H54 (cell line): Measurements from ENCODE around the gene ZNF862.

ENCODE experiments used
- DNase-seq: peaks from one replicate; pipeline ENCODE4 v3.0.0; 2011; ENCODE audit warnings: low spot score, mixed read lengths; ENCODE audit not compliant: insufficient read length
- FAIRE-seq: peaks from 3 replicates; lab custom pipeline; 2011; peaks lifted over from hg19 to GRCh38; lab: Jason Lieb, UNC
- POLR2A ChIP-seq: IDR thresholded peaks from 2 replicates; pipeline ENCODE4 v1.6.1; 2011; ENCODE audit warnings: low read depth, mild to moderate bottlenecking, low read length

Gene ZNF862

GRCh38 chr7:149816267-149816751, 21.9 kb upstream of the ZNF862 start:
- FAIRE-seq (no peak), DNase-seq (no peak)
- TF ChIP-seq POLR2A: no peak

GRCh38 chr7:149816794-149817193, 21.4 kb upstream of the ZNF862 start:
- TF ChIP-seq POLR2A: no peak
- FAIRE-seq: no peak
- DNase-seq: no peak

- no peak for TF ChIP-seq POLR2A
- DNase-seq (no peak), FAIRE-seq (no peak)
Observed at GRCh38 chr7:149817301-149817771, 20.8 kb upstream of the ZNF862 start.

- no peak for TF ChIP-seq POLR2A
- DNase-seq (no peak), FAIRE-seq (no peak)
Observed at GRCh38 chr7:149817836-149818535, 20.2 kb upstream of the ZNF862 start.

DNA sequence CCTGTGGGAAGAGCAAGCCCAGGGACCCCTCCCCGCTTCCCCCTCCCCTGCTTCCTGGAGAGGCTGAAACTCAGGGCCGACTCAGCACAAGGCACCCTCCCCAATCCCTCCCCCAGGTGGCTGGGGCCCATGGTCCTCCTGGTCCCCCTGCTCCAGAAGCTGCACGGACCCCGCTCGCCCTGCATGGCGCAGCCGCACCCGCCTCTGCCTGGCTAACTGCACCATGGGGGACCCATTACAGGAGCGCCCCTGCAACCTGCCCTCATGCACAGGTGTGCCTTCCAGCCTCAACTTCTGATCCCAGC, 19.7 kb upstream of the ZNF862 start:
- DNase-seq (no peak), FAIRE-seq (no peak)
- TF ChIP-seq POLR2A: no peak

DNA sequence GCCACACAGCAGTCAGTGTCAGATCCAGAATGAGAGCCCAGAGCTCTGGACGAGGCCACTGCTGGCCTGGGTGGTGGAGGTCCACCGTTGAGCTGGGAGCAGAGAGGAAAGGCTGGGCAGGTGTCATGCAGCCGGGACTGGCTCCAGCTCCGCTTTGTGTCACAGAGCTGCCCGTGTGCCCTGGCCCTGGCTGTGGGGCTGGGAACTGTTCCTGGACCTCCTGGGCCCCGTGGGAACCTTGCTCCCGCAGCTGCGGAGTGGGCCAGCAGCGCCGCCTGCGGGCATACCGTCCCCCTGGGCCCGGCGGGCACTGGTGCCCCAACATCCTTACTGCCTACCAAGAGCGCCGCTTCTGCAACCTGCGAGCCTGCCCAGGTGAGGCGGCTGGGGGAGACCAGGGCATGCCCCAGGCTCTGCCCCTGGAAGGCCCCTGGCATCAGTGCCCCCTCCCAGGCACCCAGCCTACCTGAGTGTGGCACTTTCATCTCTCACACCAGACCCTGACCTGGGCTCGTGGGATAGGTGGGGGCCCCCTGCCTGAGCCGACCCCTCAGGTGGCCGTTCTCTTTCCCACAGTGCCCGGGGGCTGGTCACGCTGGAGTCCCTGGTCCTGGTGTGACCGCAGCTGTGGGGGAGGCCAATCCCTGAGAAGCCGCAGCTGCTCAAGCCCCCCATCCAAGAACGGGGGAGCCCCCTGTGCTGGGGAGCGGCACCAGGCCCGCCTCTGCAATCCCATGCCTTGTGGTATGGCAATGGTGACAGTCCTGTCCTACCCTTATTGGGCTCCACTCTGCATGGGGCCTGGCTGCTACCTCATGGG, 18.8 kb upstream of the ZNF862 start:
- no peak for TF ChIP-seq POLR2A
- DNase-seq (no peak), FAIRE-seq (no peak)

- DNase-seq (no peak), FAIRE-seq (no peak)
- no peak for TF ChIP-seq POLR2A
Observed at GRCh38 chr7:149819961-149820340, 18.2 kb upstream of the ZNF862 start.

GRCh38 chr7:149820622-149821190, 17.5 kb upstream of the ZNF862 start:
- FAIRE-seq (no peak), DNase-seq (no peak)
- TF ChIP-seq POLR2A: no peak

DNA sequence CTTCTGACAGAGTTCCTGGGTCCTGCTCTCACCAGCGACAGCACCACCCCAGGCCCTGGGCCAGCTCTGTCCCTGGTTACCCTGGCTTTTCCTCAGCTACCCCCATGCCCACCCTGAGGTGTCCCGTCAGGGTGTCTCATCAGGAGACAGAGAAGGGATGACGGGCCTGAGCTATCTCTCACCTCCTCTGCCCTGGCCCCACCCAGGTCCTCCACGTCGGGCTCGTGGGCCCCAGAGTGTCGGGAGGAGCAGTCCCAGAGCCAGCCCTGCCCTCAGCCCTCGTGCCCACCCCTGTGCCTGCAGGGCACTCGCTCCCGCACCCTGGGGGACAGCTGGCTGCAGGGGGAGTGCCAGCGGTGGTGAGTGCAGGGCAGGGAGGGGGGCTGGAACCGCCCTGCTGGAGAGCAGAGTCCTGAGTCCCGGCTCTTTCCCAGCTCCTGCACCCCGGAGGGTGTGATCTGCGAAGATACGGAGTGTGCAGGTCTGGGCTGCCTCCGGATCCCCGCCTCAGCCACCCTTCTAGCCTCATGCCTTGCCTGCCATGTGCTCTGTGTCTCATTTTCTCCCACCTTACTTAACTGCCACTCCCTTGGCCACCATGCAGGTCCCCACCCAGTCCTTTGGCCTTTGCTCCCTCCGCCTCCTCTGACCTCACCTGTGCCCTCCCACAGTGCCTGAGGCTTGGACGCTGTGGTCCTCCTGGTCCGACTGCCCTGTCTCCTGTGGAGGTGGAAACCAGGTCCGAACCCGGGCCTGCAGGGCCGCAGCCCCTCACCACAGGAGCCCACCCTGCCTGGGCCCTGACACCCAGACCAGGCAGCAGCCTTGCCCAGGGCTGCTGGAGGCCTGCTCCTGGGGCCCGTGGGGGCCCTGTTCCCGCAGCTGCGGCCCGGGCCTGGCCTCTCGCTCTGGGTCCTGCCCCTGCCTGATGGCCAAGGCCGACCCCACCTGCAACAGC, 16.7 kb upstream of the ZNF862 start:
- DNase-seq (no peak), FAIRE-seq (no peak)
- no peak for TF ChIP-seq POLR2A

DNA sequence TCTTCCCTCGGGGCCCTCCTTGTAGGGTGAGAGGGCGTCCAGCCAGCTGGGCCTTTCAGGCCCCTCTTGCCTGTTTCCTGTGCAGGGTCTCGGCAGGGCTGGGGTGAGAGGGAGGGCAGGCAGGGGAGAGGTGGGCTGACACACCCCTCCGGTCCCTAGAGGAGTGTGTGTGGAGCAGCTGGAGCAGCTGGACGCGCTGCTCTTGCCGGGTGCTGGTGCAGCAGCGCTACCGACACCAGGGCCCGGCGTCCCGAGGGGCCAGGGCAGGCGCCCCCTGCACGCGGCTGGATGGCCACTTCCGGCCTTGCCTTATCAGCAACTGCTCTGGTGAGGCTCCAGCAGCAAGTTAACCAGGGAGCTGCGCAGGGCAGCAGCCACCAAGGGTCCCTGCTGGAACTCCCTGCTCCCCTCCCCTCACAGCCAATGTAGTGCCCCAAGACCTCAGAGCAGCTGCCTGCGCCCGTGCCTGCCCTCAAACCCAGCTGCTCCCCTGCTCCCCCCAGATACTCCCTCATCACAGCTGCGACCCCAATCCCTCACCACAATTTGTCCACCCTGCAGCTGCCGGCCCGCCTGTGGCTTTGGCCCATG, 15.7 kb upstream of the ZNF862 start:
- FAIRE-seq (no peak), DNase-seq (no peak)
- no peak for TF ChIP-seq POLR2A

- FAIRE-seq: no peak
- TF ChIP-seq POLR2A: no peak
- no peak for DNase-seq
Observed at GRCh38 chr7:149823191-149823630, 15.0 kb upstream of the ZNF862 start.

DNA sequence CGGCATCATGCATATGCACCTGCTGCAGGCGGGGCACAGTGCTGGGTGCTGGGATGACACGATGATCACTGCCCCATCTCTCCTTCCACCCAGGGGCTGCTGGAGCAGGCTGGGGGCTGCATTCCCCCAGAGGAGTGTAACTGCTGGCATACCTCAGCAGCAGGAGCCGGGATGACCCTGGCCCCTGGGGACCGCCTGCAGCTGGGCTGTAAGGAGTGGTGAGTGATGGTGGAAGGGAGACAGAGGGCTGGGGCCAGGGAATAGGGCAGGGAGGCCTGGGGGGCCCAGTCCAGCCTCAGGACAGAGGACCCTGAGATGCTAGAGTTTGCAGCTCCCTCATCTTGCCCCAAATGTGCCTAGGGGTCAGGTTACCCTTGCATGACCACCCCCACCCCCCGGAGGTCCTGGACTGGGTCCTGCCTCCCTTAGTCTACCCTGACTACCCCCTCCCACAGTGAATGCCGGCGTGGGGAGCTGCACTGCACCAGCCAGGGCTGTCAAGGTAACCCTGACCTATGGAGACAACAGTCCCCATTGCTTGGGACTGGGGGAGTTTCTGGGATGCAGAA, 14.5 kb upstream of the ZNF862 start:
- no peak for TF ChIP-seq POLR2A
- DNase-seq: no peak
- FAIRE-seq: no peak
